GM06990 (cell line): Measurements from ENCODE around the gene MAN2A2.

Source experiments
- DNase-seq: peaks from one replicate; pipeline ENCODE4 v3.0.0-alpha.2; 2011; ENCODE audit not compliant: insufficient read length; ENCODE audit errors: extremely low read depth
- H3K27me3 ChIP-seq: replicated peaks from 2 replicates; pipeline ENCODE4 v1.6.0; 2011; ENCODE audit warnings: low read length; ENCODE audit not compliant: control insufficient read depth, insufficient read depth
- H3K36me3 ChIP-seq: 2 replicates; pipeline ENCODE4 v1.5.1; 2011; ENCODE audit warnings: low read length; ENCODE audit not compliant: control insufficient read depth, insufficient read depth
- H3K4me3 ChIP-seq: replicated peaks from 2 replicates; pipeline ENCODE4 v1.5.1; 2011; ENCODE audit warnings: low read depth, mild to moderate bottlenecking, control low read depth, low read length
- CTCF ChIP-seq: IDR thresholded peaks from 2 replicates; pipeline ENCODE4 v1.5.1; 2011; ENCODE audit warnings: low read length, control low read depth, mild to moderate bottlenecking, inconsistent platforms; ENCODE audit not compliant: insufficient read depth, poor library complexity, severe bottlenecking

Gene MAN2A2

GRCh38 chr15:90931575-90931827 is 28.4 kb downstream of the MAN2A2 start:
- Histone ChIP-seq H3K36me3 (no peaks in the 10 kb centered on the region), H3K4me3 (peak overlapping the region; percentile 82), H3K27me3 (no peaks in the 10 kb centered on the region)
- DNase-seq: no peak
- no peak for TF ChIP-seq CTCF

- H3K36me3 ChIP-seq: no peaks in the 10 kb centered on the region; the same call in 1 of the 2 replicates
- peak within 1 kb of the TSS; percentile 82 for H3K4me3 ChIP-seq
- no peaks in the 10 kb centered on the region for H3K27me3 ChIP-seq
- TF ChIP-seq CTCF: peak; percentile 94
- DNase-seq: peak; percentile 92
These were observed 28.9 kb downstream of the MAN2A2 start, which contains the start of gene HDDC3 for GRCh38 chr15:90931828-90932659. HDDC3 (minus strand) TSS chr15:90932549; CDS start chr15:90932540, 9 bp downstream.

- no peak for DNase-seq
- H3K36me3 ChIP-seq: no peaks in the 10 kb centered on the region; the same call in 1 of the 2 replicates
- no peak for TF ChIP-seq CTCF
- no peak overlapping the region; the same call in 1 of the 2 replicates for H3K4me3 ChIP-seq
- no peaks in the 10 kb centered on the region for H3K27me3 ChIP-seq
These were observed 29.5 kb downstream of the MAN2A2 start for GRCh38 chr15:90932660-90932991.

GRCh38 chr15:90933301-90933700 is 30.2 kb downstream of the MAN2A2 start:
- Histone ChIP-seq H3K27me3 (no peaks in the 10 kb centered on the region), H3K36me3 (no peaks in the 10 kb centered on the region; the same call in 1 of the 2 replicates), H3K4me3 (no peak overlapping the region)
- no peak for DNase-seq
- TF ChIP-seq CTCF: no peak

- H3K36me3 ChIP-seq: peaks cover 3% of the 10 kb centered on the region
- peak; percentile 99 for TF ChIP-seq CTCF
- no peaks in the 10 kb centered on the region for H3K27me3 ChIP-seq
- DNase-seq: peak; percentile 78
- H3K4me3 ChIP-seq: peak overlapping the region; percentile 86
These were observed 31.3 kb downstream of the MAN2A2 start for GRCh38 chr15:90934256-90934948.
